Left kidney (tissue), 2 donors: ENCODE results near the gene DNAH17. TPM values are rescaled to one million over a fixed set of nuclear protein-coding genes. Genes with fewer than 3 reads are reported as not detected.

Source experiments
- DNase-seq: peaks from one replicate; pipeline ENCODE4 v3.0.0-alpha.2; 2013
- polyA plus RNA-seq: library from polyadenylated mRNA; unstranded; fragments of 120-200 nt; gene quantifications from one replicate; pipeline ENCODE4 v1.2.1, GENCODE V29; 2013; ENCODE audit not compliant: insufficient read length

Gene DNAH17
- polyA plus RNA-seq, 1 donor: 3.6 TPM

DNA sequence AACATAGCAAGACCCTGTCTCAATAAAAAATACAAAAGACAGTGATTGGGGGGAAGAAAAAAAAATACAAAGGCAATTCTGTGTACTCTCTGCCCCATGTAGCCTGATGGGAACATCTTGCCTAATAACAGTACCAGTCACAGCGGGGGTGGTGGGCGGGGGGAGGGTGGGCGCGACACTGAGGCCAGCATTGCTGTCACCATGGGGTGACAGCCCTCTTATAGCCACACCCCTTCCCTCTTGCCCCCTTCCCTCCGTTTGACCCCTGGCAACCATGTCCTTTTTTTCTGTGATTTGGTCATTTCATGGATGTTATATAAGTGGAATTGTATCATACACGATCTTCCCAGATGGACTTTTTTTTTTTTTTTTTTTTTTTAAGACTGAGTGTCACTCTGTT lies 80.9 kb downstream of the DNAH17 start:
- no peak for DNase-seq

DNA sequence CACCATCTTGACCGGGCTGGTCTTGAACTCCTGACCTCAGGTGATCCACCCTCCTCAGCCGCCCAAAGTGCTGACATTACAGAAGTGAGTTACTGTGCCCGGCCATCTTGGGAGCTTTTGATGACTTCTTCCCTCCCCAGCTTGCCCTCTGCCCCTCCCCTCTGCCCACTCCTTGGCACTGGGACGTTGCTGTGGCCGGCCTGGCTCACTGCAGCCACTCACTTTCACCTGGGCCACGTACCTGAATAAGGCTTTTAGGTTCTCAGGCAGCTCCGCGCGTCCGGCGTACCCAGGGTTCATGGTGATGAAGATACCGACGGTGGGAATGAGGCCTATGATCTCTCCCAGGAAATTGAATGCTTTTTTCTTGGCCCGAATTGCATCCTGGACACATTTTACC lies 81.6 kb downstream of the DNAH17 start:
- DNase-seq: no peak

DNA sequence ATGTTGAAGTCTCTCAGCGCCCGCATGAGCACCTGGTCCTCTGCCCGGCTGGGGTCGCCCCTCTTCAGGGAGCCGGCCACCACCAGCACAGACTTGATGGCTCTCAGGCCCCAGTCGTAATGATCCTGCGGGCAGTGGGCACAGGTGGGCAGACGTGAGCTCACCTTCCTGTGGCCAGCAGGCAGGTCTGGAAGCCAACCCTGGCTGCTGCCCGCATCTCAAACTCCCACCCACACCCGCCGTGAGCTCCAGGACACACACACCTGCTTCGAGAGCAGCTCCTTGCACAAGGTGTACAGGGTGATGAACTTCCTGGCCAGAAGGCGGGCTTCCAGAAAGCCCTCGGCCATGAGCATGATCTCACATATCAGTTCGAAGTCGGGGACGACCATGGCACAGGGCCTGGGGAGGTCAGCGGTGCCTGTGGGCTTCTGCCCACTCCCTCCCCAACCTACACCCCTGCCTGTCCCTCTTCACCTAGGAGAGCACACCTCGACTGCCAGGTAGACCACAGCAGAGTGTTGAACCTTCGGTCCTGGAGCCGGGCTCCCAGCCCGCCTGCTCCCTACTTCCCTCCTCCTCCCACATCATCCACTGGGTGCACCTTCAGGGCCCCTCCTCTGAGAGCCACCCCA lies 82.4 kb downstream of the DNAH17 start:
- no peak for DNase-seq

- no peak for DNase-seq
These were observed 83.1 kb downstream of the DNAH17 start for GRCh38 chr17:78493853-78494695.

DNA sequence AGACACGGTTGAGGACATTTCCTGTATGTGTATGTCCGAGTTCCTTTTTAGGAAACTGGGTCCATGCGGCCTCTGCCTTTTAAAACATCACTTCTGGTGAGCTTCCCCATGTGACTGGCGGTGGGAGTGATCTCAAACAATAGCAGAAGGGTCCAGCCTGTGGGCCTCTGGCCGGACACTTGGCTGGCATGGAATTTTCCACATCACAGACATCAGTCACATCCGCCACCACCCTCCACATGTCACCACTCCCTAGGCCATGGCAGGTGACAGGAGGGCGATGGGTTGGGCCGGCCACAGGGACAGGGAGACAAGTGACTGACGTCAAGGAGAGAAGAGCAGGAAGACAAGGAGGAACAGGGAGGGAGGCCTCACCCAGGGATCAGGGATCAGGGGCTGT lies 83.7 kb downstream of the DNAH17 start:
- no peak for DNase-seq

DNA sequence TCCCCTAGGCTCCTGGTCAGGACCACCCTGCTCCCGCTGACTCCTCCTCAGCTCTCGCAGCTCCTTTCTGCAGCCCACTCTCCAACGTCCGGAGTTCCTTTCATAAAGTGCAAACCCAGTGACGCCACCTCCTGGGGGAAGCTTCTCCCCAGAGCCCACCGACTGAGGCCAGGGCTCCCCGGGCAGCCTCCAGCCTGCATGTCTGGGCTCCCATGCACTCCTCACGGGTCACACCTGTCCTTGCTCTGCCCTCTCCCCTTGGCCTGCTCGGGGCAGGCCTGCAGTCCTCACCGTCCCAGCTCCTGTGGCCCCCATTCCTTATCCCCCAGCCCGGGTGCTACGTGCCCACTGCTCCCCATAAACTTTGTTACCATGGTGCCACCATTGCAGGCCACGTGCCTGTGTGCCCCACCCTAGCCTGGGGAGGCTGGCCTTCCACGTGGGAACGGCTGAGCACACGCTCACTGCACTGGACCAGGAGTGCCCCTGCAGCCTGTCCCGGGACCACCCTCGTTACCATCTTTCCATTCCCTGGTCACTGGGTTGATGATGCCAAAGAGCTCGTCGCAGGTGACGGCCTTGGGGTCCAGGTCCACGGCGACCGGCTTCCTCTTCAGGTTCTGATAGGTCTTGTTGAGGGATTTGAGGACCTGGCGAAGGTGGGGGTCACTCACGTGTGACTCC lies 84.9 kb downstream of the DNAH17 start:
- no peak for DNase-seq

GRCh38 chr17:78491236-78492115 lies 85.7 kb downstream of the DNAH17 start:
- DNase-seq: no peak

DNA sequence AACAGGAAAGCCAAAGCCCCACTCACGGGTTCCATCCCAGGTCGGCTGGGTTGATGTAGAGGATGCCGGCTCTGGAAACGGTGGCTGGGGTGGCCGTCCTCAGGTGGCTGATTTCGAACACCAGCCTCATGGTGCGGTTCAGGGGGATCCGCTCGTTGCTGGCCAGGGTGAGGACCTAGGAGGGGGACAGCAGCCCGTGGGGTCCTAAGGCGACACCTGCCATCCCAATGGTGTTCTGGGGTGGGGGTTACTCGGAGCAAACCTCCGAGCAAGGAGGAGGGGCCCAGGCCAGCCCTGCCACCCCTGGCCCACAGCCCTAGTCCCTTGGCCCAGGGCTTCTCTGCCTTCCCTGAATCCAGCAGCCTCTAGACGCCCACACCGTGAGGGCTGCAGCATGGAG lies 86.5 kb downstream of the DNAH17 start:
- no peak for DNase-seq

GRCh38 chr17:78490156-78490555 lies 87.0 kb downstream of the DNAH17 start:
- no peak for DNase-seq

DNA sequence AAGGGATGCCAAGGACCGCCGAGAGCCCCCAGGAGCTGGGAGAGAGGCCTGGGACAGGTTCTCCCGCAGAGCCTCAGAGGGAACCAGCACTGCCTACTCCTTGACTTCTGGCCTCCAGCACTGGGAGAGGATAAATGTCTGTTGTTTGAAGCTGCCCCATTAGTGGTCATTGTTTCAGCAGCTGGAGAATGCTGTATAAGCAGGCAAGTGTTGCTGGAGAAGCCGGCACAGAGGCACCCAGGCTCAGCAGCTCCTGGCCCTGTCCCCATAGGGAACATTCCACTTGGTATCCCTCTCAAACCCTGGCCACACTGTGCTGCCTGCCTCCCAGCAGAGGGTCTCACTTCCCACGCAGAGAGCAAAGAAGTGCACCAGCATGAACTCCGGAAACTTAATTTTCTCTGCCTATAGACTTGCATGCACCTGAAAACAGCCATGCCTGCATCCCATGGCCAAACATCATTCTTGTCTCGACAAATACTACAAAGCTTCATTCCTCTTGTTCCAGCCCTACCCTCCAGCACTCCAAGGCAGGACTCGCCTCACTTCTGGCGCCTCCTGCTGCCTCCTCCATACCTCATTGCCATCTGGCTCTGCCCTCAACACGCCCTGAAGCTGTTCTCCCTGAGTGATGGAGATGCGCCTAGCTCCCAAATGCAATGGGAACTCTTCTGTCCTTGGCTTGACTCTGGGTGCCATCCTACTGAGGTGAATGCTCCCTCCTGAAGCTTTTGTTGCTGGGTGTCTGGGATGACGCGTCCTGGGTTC lies 88.1 kb downstream of the DNAH17 start:
- no peak for DNase-seq

GRCh38 chr17:78488156-78488555 lies 89.0 kb downstream of the DNAH17 start:
- DNase-seq: no peak

DNA sequence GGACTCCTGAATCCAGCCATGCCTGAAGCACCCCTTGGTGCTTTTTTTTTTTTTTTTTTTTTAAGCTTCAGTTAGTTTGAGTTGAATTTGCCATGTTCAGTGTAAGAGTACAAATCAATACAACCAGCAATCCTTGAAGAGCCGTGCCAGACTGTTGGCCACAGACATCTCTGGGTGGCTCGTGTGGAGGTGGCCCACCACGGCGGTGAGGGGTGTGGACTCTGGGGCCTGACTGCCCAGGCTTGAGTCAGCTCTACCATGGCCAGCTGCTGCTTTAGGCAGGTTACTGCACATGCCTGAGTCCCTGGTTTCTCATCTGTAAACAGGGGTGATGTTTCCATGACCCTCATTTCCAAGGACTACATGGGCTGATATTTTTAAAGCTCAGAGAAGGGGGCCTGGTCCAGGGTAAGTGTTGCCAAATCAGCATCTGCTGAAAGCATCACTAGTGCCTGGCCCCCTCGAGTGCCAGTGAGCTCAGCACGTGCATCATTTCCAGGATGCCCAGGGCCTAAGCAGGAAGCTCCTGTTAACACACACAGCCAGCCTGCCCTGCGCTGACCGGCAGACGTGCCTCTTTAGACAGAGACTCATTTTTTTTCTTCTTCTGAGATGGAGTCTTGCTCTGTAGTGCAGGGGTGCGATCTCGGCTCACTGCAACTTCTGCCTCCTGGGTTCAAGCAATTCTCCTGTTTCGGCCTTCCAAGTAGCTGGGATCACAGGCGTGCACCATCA lies 90.1 kb downstream of the DNAH17 start:
- DNase-seq: no peak

GRCh38 chr17:78486228-78486802 lies 90.9 kb downstream of the DNAH17 start:
- no peak for DNase-seq

DNA sequence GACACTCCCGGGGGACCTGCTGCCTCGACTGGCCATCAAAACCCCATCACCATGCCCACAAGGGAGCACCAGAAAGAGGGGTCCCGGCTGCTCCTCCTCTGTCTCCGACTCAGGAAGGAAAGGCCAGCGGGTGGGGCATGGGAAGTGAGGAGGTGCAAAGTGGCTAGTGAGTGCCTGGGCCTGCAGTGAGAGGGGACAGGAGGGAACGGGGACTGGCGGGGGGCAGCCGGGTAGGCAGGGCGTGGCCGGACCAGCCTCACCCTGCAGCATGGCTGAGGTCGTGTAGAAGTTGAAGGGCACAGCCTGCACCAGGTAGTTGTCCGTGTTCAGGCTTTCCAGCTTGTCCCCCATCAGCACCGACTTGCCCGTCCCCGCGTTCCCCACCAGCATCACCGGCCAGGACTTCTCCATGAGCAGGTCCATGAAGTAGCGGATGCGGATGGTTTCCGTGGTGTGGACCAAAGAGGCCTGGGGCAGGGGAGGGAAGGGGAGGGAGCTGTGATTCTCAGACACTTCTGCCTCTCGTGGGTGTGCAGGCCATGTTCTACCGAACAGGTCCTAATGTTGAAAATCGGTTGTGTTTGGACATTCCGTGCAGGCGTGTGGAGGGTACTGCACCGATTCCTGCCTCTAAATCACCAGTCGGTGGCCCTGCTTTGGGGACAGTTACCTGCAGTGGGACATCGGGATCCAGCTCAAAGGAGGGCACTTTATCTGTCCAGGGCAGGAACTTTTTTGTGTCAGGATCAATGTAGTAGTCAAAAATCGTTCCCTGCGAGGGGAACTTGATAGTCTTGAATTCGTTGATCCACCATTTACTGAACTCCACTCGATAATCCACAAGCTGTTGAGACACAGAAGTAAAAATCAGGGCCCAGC lies 91.7 kb downstream of the DNAH17 start:
- no peak for DNase-seq

DNA sequence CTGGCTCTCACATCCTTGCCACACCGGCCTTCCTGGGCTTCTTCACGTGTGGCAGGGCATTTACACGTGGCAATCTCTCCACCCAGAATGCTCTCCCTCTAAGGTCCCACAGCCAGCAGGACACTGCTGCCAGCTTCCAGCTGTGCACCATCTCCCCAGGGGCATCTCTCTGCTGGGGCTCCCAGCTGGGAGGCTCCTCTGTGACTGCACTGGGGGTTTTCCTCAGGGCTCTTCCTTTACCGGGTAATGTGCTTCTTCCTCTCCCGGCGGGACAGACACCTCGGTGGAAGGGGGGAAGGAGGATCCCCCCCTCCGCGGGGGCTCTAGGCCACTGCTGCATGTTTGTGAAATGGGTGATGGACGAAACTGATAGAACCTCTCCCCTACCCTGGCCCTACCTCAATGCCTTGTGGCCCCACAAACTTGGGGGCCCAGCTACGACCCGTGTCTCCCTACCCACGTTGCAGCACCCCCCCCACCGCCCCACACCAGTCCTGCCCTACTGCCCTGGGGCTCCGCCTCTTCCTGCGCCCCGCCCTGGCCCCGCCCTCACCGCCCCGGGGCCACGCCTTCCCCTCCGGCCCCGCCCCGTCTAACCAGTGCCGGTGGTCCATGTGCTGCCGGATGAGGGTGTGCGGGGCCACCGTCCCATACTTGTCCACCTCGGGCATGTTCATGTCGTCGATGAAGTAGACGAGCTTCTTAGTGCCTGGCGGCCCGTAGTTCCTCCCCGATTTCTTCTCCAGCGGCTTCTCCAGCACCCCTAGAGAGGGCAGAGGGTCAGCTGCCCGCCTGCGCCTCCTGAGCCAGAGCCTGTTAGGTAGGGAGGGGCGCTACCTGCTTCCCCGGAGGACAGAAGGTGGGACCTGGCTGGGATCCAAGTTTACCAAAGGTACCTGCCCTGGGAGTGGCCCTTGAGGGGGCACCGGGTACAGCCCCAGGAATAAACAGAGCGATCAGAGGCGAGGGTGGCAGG lies 92.6 kb downstream of the DNAH17 start:
- DNase-seq: no peak

- DNase-seq: no peak
These were observed 97.8 kb downstream of the DNAH17 start for GRCh38 chr17:78479369-78479768.

GRCh38 chr17:78478757-78479297 lies 98.4 kb downstream of the DNAH17 start:
- no peak for DNase-seq
